Measurements from ENCODE around the gene SEC62.
"Not testable (repeated sequence)": the region's sequence is repeated elsewhere in the genome, so short reads cannot be mapped to it uniquely, and the experiment has no call there.

SEC62 gene

GRCh38 chr3:170012683-170013400, 46.2 kb downstream of the SEC62 start:
- DNase-seq (ENCODE audit: low read depth in 1 of 2, low spot score in 1 of 2): no peak

GRCh38 chr3:170016057-170016456, 49.5 kb downstream of the SEC62 start:
- DNase-seq (ENCODE audit: low read depth in 1 of 2, low spot score in 1 of 2): no peak

- DNase-seq (ENCODE audit: low read depth in 1 of 2, low spot score in 1 of 2): not testable (repeated sequence)
These were observed 52.7 kb downstream of the SEC62 start for GRCh38 chr3:170019306-170019705.

GRCh38 chr3:170021083-170021482, 54.5 kb downstream of the SEC62 start:
- DNase-seq (ENCODE audit: low read depth in 1 of 2, low spot score in 1 of 2): no peak

GRCh38 chr3:170022336-170022735, 55.7 kb downstream of the SEC62 start:
- DNase-seq (ENCODE audit: low read depth in 1 of 2, low spot score in 1 of 2): no peak

GRCh38 chr3:170023165-170023564, 56.6 kb downstream of the SEC62 start:
- DNase-seq (ENCODE audit: low read depth in 1 of 2, low spot score in 1 of 2): no peak

GRCh38 chr3:170024581-170024980, 58.0 kb downstream of the SEC62 start:
- no peak for DNase-seq (ENCODE audit: low read depth in 1 of 2, low spot score in 1 of 2)

GRCh38 chr3:170027233-170028102, 60.9 kb downstream of the SEC62 start:
- DNase-seq (ENCODE audit: low read depth in 1 of 2, low spot score in 1 of 2): no peak

GRCh38 chr3:170033489-170033888, 66.9 kb downstream of the SEC62 start:
- peak in 1 of 2 donors; percentile 3 for DNase-seq (ENCODE audit: low read depth in 1 of 2, low spot score in 1 of 2)

GRCh38 chr3:170037463-170038433, 71.1 kb downstream of the SEC62 start, which contains the start of gene GPR160:
Gene GPR160 (plus strand): TSS chr3:170037995. CDS start chr3:170083973, 45,978 bp downstream.
- peak; percentile 58 to 69 for DNase-seq (ENCODE audit: low read depth in 1 of 2, low spot score in 1 of 2)

GRCh38 chr3:170038434-170039110, 72.0 kb downstream of the SEC62 start:
- DNase-seq (ENCODE audit: low read depth in 1 of 2, low spot score in 1 of 2): no peak

- no peak for DNase-seq (ENCODE audit: low read depth in 1 of 2, low spot score in 1 of 2)
These were observed 73.8 kb downstream of the SEC62 start for GRCh38 chr3:170040418-170040817.

GRCh38 chr3:170043506-170043905, 76.9 kb downstream of the SEC62 start:
- DNase-seq (ENCODE audit: low read depth in 1 of 2, low spot score in 1 of 2): no peak

- no peak for DNase-seq (ENCODE audit: low read depth in 1 of 2, low spot score in 1 of 2)
These were observed 77.7 kb downstream of the SEC62 start for GRCh38 chr3:170044271-170044670.

GRCh38 chr3:170044795-170045244, 78.2 kb downstream of the SEC62 start:
- DNase-seq (ENCODE audit: low read depth in 1 of 2, low spot score in 1 of 2): no peak

GRCh38 chr3:170046269-170047132, 79.9 kb downstream of the SEC62 start:
- DNase-seq (ENCODE audit: low read depth in 1 of 2, low spot score in 1 of 2): no peak

- no peak for DNase-seq (ENCODE audit: low read depth in 1 of 2, low spot score in 1 of 2)
These were observed 80.5 kb downstream of the SEC62 start for GRCh38 chr3:170047133-170047404.
